Measurements from ENCODE around the gene ACER3. TPM values are rescaled to one million over a fixed set of nuclear protein-coding genes. Genes with fewer than 3 reads are reported as not detected.
"Not testable (repeated sequence)": the region's sequence is repeated elsewhere in the genome, so short reads cannot be mapped to it uniquely, and the experiment has no call there.

ACER3 gene
- 21.5 TPM for total RNA-seq

DNA sequence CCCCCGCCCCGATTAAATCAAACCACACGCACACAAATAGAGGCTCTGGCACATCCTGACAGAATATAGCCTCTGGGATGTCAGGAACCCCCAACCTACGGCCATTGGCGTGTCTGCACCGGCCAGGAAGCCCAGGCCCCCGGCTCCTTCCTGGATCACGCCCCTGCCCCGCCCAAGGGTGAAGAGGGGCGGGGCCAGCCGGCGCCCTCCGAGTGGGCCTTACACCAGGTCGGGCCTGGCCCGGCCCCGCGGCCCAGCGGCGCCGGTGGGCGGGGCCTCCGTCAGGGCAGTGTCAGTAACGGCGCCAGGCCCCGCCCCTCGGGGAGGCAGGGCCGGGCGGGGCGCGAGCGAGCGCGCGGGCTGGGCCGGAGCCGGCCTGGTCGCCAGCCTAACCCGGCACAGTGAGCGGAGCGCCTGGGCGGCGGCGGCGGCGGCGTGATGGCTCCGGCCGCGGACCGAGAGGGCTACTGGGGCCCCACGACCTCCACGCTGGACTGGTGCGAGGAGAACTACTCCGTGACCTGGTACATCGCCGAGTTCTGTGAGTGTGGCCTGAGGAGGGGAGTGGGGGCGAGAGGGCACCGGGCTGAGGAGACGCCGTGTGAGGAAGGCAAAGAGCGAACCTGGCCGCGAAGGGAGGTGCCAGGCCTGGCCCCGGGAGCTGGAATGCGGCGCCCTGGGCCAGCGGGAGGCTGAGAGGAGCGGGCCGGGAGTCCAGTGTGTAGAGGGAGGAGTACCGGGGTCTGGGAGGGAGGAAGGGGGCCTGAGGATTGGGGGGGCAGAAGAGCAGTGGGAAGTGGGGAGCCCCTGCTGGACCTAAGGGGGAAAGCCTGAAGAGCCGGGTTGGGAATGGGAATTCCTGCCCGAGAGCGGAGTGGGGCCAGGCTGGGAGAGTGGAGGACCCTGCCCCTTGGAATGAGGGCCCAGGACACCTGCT is at the start of gene ACER3:
Gene ACER3, plus strand, starts transcription at position 380 of the 937 bp plus-strand sequence. Its CDS starts 59 bp downstream, at position 439.
- peak; percentile 77 for DNase-seq

DNA sequence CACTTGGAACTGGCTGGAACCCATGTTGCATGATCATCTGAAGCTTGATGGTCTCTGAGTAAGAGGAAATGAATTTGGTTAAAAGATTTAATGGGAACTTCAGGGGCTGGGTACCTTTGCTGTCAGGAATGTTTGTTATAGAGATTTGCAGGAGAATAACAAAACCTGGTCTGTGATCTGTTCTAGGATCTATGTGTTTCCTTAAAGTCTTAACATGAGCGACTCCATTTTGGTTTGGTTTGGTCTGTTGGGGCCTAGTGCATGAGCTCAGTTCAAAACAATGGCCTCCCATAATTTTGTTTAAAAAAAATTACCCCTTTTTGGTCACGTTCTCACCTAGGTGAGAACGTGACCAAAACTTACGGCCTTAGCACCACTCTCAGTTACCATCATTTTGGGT is 49.5 kb upstream of the ACER3 start:
- DNase-seq: no peak

GRCh38 chr11:76814414-76814813 is 46.3 kb upstream of the ACER3 start:
- DNase-seq: no peak

DNA sequence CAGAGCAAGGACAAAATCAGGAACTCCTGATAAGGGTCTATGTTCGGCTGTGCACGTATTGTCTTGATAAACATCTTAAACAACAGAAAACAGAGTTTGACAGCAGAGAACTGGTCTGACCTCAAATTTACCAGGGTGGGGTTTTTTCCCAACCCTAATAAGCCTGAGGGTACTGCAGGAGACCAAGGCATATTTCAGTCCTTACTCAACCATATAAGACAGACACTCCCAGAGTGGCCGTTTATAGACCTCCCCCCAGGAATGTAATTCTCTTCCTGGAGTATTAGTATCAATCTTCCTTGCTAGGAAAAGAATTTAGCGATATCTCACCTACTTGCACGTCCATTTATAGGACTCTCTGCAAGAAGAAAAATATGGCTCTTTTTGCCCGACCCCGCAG is 45.0 kb upstream of the ACER3 start:
- not testable (repeated sequence) for DNase-seq

DNA sequence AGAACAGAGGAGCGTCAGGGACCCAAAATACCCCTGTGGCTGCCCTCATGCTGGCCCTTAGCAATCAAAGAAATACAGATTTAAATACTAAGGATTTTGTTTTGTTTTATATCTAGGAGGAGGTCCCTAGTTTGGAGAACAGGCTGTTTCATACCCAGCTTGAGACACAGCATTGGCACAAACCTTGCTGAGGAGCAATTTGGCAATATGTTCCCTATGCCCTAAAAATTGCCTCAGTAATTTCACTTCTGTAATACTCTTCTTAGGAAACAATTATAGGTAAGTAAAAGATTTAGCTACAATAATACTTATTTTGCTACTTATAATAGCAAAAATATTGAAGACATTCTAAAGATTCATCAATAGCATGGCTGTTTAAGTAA is 40.5 kb upstream of the ACER3 start:
- DNase-seq: no peak

GRCh38 chr11:76821396-76821795 is 39.3 kb upstream of the ACER3 start:
- not testable (repeated sequence) for DNase-seq

DNA sequence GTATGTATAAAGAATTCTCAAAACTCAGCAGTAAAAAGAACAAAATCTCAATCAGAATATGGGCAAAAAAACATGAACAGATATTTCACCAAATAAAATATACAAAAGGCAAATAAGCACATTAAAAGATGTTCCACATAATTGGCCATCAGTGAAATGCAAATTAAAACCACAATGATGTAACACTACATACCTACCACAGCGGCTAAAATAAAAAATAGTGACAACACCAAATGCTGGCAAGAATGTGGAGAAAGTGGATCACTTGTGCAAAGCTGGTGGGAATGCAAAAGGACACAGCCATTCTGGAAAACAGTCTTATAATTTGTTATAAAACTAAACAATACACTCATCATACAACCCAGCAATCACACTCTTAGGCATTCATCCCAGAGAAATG is 38.3 kb upstream of the ACER3 start:
- no peak for DNase-seq

DNA sequence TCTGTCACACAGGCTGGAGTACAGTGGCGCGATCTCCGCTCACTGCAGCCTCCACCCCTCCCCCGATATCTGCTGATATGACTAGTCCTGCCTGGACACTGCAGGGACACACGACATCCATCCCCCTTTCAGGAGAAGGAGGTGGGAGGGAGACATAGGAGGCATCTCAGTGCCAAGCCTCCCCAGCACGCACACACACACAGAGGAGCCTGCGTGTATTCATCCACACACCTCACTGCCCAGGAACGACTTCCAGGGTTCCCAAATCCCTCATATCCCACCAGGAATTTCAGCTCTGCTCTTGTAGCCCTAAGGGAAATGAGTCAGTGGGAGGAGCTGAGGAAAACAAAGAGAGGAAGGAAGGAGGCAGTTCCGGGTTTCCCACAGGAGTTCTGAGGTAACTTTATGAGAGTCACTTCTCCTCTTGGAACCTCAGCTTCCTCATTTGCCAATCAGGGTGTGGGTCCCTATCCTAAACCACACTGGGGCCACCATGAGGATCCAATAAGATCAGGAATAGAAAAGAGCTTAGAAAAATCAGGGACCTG is 37.2 kb upstream of the ACER3 start:
- no peak for DNase-seq

DNA sequence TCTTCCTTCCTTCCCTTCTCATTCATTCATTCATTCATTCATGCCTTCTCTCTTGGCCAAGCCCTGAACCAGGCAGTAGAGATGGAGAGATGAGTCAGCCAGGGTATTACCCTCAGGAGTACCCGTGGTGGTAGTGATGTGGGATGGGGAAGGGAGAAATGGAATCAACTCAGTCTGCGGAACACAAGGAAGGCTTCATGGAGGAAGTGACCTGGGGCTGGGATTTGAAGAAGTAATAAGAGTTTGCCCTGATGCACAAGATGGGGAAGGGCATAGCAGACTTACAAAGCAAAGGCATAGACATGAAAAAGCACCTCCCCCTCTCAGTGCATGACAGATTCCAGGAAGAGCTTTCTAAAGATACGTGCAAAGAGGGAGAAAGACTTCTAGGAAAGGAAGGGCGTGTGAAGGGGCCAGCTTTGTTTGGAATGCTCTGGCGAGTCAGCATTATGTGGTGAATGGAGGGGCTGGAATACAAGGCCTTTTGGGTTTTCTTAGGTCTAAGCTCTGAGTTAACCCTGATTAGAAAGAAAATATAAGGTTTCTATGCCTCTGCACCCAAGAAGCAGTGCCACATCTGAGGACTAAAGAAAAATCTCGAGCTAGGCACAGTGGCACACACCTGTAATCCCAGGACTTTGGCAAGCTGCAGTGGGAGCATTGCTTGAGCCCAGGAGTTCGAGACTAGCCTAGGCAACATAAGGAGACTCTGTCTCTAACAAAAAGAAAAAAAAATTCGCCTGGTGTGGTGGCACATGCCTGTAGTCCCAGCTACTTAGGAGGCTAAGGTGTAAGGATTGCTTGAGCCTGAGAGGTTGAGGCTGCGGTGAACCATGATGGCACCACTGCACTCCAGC is 36.4 kb upstream of the ACER3 start:
- no peak for DNase-seq

GRCh38 chr11:76824980-76825725 is 35.6 kb upstream of the ACER3 start:
- no peak for DNase-seq

- no peak for DNase-seq
Measured at GRCh38 chr11:76825726-76826396, 34.9 kb upstream of the ACER3 start.

DNA sequence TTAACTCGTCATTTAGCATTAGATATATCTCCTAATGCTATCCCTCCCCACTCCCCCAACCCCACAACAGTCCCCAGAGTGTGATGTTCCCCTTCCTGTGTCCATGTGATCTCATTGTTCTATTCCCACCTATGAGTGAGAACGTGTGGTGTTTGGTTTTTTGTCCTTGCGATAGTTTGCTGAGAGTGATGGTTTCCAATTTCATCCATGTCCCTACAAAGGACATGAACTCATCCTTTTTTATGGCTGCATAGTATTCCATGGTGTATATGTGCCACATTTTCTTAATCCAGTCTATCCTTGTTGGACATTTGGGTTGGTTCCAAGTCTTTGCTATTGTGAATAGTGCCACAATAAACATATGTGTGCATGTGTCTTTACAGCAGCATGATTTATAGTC is 34.2 kb upstream of the ACER3 start:
- DNase-seq: not testable (repeated sequence)

DNA sequence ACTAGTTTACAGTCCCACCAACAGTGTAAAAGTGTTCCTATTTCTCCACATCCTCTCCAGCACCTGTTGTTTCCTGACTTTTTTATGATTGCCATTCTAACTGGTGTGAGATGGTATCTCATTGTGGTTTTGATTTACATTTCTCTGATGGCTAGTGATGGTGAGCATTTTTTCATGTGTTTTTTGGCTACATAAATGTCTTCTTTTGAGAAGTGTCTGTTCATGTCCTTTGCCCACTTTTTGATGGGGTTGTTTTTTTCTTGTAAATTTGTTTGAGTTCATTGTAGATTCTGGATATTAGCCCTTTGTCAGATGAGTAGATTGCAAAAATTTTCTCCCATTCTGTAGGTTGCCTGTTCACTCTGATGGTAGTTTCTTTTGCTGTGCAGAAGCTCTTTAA is 33.7 kb upstream of the ACER3 start:
- DNase-seq: not testable (repeated sequence)

GRCh38 chr11:76830639-76831327 is 29.9 kb upstream of the ACER3 start:
- no peak for DNase-seq

GRCh38 chr11:76831686-76832310 is 28.9 kb upstream of the ACER3 start:
- no peak for DNase-seq

GRCh38 chr11:76832361-76832760 is 28.4 kb upstream of the ACER3 start:
- no peak for DNase-seq

DNA sequence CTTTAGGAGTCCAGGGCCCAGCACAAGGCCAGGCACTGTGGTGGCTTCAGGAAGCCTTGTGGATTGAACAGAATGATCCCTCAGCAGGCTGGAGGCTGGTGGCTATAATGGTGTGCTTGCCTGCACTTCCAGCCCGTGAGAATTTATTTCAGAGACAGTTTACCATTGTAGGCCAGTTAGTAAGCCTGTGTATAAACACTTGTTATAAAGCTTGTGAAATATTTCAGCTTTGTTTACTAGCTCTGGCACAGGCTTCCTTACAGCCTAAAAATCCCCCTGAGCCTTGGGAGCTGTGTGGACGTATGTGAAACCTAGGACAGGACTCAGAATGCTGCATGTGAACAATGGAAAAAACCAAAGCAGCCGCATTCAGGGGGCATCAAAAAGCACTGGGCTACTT is 26.6 kb upstream of the ACER3 start:
- no peak for DNase-seq

DNA sequence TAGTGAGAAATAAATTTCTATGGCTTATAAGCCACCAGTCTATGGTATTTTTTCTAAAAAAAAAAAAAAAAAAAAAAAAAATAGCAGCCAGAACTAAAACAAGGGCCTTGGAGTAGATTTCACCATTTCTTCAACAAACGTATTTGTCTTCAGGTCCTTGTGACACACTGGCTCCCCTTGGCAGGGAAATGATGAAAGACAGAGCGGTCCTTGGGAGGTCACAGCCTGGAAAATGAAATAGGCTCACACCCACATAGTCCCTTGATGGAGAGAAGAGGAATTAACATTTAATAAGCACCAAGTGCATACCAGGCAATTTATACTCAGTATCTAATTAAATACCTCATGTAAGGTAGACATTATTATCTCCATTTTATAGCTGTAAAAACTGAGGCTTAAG is 25.7 kb upstream of the ACER3 start:
- DNase-seq: no peak

- peak; percentile 22 for DNase-seq
Measured at GRCh38 chr11:76835928-76836612, 24.6 kb upstream of the ACER3 start.

Data from occipital lobe (tissue), 2 donors.